SK-N-SH treated with all-trans-retinoic acid at 6 μM for 48 hours (cell line): Measurements from ENCODE around the gene ERCC6L.

Experiments
- ISL1 ChIP-seq: fragments of 250-450 bp; sonication (Bioruptor Pico); IDR thresholded peaks from 2 replicates; pipeline ENCODE4 v2.1.2; 2022; ENCODE audit warnings: mild to moderate bottlenecking, moderate library complexity
- PPARA ChIP-seq: fragments of 250-450 bp; sonication (Bioruptor Pico); IDR thresholded peaks from 2 replicates; pipeline ENCODE4 v1.5.0; 2020; ENCODE audit warnings: mild to moderate bottlenecking, borderline replicate concordance
- ZFP30 ChIP-seq: fragments of 450-650 bp; formaldehyde crosslinking; IDR thresholded peaks from 2 replicates; pipeline ENCODE4 v1.5.0; 2022; ENCODE audit warnings: mild to moderate bottlenecking, moderate library complexity
- TF ChIP-seq, protein P1 (sequence below): fragments of 250-450 bp; sonication (Bioruptor Pico); IDR thresholded peaks from 2 replicates; pipeline ENCODE4 v1.8.0; 2020; ENCODE audit warnings: mild to moderate bottlenecking, moderate library complexity, borderline replicate concordance
- TF ChIP-seq, protein P2 (sequence below): fragments of 250-450 bp; sonication (Bioruptor Pico); IDR thresholded peaks from 2 replicates; pipeline ENCODE4 v1.5.1; 2020; ENCODE audit warnings: low read depth, mild to moderate bottlenecking, moderate library complexity

DNA sequence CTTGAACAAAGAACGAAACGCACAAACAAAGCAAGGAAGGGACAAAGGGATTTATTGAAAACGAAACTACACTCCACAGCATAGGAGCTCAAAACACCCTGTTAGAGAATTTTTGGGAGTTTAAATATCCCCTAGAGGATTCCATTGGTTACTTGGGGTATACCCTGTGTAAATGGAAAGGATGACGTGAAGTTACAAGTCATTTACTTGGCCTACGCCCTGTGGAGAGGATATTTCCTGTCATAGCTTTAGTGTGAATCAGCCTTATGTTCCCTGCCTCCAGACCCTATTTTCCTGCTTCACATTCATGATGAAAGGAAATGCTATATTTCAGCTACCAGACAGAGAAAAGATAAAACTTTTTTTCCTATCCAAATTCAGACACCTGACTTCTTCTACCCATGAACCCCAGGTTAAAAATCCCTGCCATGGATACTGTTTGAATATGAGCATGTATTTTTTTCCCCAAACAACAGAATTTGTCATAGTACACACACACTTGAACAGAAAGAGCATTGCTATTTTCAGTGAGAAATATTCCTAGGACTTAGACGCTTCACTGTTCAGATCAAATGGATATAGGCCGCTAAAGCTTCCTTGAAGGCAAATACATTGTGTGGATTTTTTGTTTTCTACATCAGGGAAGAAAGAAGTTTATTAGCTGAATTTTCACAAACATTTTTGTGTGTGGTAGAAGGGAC is 36.8 kb downstream of the ERCC6L start:
- TF ChIP-seq, protein P1, sequence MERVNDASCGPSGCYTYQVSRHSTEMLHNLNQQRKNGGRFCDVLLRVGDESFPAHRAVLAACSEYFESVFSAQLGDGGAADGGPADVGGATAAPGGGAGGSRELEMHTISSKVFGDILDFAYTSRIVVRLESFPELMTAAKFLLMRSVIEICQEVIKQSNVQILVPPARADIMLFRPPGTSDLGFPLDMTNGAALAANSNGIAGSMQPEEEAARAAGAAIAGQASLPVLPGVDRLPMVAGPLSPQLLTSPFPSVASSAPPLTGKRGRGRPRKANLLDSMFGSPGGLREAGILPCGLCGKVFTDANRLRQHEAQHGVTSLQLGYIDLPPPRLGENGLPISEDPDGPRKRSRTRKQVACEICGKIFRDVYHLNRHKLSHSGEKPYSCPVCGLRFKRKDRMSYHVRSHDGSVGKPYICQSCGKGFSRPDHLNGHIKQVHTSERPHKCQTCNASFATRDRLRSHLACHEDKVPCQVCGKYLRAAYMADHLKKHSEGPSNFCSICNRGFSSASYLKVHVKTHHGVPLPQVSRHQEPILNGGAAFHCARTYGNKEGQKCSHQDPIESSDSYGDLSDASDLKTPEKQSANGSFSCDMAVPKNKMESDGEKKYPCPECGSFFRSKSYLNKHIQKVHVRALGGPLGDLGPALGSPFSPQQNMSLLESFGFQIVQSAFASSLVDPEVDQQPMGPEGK (CRISPR knock-in tag) = no peak
- TF ChIP-seq, protein P2, sequence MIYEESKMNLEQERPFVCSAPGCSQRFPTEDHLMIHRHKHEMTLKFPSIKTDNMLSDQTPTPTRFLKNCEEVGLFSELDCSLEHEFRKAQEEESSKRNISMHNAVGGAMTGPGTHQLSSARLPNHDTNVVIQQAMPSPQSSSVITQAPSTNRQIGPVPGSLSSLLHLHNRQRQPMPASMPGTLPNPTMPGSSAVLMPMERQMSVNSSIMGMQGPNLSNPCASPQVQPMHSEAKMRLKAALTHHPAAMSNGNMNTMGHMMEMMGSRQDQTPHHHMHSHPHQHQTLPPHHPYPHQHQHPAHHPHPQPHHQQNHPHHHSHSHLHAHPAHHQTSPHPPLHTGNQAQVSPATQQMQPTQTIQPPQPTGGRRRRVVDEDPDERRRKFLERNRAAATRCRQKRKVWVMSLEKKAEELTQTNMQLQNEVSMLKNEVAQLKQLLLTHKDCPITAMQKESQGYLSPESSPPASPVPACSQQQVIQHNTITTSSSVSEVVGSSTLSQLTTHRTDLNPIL (CRISPR knock-in tag) = no peak
- TF ChIP-seq ZFP30 (CRISPR knock-in tag) (no peak), ISL1 (CRISPR knock-in tag) (no peak), PPARA (no peak)
